BJ (cell line): ENCODE data around the gene ANK2. TPM values are rescaled to one million over a fixed set of nuclear protein-coding genes. Genes with fewer than 3 reads are reported as not detected.

Experiments
- CTCF ChIA-PET: fragments of 350-600 bp; formaldehyde crosslinking; extraction: SDS; loops from one replicate; lab custom pipeline; 2021; ENCODE audit warnings: antibody characterized with exemption, inconsistent platforms; lab: Yijun Ruan, JAX
- POLR2A ChIA-PET: fragments of 300-600 bp; sonication (Branson Sonifier 250); formaldehyde crosslinking; extraction: SDS; loops from one replicate; lab custom pipeline; 2021; ENCODE audit warnings: antibody characterized with exemption; lab: Charles Lee
- DNase-seq: peaks from one replicate; pipeline ENCODE4 v3.0.0-alpha.2; 2011; ENCODE audit warnings: low read depth
- H3K27me3 ChIP-seq: 2 replicates; pipeline ENCODE4 v1.6.0; 2011; ENCODE audit warnings: low read length; ENCODE audit not compliant: control insufficient read depth, insufficient read depth
- H3K36me3 ChIP-seq: 2 replicates; pipeline ENCODE4 v1.5.1; 2011; ENCODE audit warnings: low read length; ENCODE audit not compliant: control insufficient read depth, insufficient read depth
- H3K4me3 ChIP-seq: 2 replicates; pipeline ENCODE4 v1.5.1; 2011; ENCODE audit warnings: low read depth, mild to moderate bottlenecking, control low read depth, low read length
- polyA plus RNA-seq: library from polyadenylated mRNA; depleted of rRNA; stranded (reverse); fragments of >200 nt; gene quantifications from 2 replicates; pipeline ENCODE4 v1.2.3, GENCODE V29; 2011
- TF ChIP-seq, protein P1 (sequence below): IDR thresholded peaks from 2 replicates; pipeline ENCODE4 v1.5.1; 2011; ENCODE audit warnings: low read depth, mild to moderate bottlenecking, control low read depth, inconsistent platforms, low read length, moderate library complexity; ENCODE audit not compliant: insufficient read depth

ANK2 gene
- polyA plus RNA-seq, 1 experiment = 2.3 TPM

DNA sequence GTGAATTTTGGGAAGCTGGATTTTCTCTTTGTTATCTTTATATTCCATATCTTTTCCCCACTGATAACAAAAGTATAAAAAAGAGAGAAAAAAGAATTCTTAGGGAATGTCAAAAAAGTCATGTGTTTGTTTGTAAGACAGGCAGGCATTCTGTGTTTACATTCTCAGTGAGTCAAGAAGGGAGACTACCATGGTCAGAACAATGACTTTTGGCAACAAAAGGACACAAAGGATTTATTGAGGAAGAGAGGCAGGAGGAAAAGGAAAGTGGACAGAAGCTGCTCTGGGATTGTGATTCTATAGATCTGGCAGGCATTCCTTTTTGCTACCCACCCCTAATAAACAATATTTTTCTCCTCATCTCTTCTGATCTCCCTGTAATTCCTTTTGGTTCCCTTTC, 5.9 kb upstream of the ANK2 start:
- no peak for DNase-seq
- ChIA-PET CTCF (no interaction called here), POLR2A (no interaction called here)
- TF ChIP-seq, protein P1, sequence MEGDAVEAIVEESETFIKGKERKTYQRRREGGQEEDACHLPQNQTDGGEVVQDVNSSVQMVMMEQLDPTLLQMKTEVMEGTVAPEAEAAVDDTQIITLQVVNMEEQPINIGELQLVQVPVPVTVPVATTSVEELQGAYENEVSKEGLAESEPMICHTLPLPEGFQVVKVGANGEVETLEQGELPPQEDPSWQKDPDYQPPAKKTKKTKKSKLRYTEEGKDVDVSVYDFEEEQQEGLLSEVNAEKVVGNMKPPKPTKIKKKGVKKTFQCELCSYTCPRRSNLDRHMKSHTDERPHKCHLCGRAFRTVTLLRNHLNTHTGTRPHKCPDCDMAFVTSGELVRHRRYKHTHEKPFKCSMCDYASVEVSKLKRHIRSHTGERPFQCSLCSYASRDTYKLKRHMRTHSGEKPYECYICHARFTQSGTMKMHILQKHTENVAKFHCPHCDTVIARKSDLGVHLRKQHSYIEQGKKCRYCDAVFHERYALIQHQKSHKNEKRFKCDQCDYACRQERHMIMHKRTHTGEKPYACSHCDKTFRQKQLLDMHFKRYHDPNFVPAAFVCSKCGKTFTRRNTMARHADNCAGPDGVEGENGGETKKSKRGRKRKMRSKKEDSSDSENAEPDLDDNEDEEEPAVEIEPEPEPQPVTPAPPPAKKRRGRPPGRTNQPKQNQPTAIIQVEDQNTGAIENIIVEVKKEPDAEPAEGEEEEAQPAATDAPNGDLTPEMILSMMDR = no peak
- Histone ChIP-seq H3K4me3 (no peak overlapping the region), H3K27me3 (no peaks in the 10 kb centered on the region), H3K36me3 (no peaks in the 10 kb centered on the region)

DNA sequence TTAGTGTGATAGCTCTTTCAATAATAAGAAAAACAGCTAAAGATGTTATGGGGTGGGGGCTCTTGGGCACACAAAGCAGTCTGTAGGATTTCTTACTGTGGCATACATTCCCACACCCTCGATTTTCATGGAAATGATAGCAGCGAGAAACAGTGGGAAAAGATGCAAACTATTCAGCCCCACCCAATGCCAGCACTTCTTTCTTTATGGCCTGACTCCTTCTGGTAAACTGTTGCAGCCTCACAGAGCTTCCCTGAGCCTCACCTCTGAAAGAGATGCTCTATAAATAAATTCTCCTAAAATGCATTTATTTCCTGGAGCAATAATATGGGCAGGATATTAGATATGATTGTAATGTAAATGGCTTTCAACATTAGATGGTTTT, 910 bp downstream of the ANK2 start:
- TF ChIP-seq, protein P1 = no peak
- Histone ChIP-seq H3K4me3 (no peak overlapping the region), H3K27me3 (no peaks in the 10 kb centered on the region), H3K36me3 (no peaks in the 10 kb centered on the region)
- no peak for DNase-seq
- ChIA-PET CTCF (no interaction called here), POLR2A (interaction anchor here (0.6 kb wide), 1 partner anchor 81 kb away, joined by 3 read pairs; no protein-coding TSS in a partner anchor)

GRCh38 chr4:113050837-113051236, 1.4 kb downstream of the ANK2 start:
- DNase-seq = no peak
- ChIA-PET POLR2A (no interaction called here), CTCF (no interaction called here)
- Histone ChIP-seq H3K36me3 (no peaks in the 10 kb centered on the region), H3K27me3 (no peaks in the 10 kb centered on the region), H3K4me3 (no peak overlapping the region)
- TF ChIP-seq, protein P1 = no peak

GRCh38 chr4:113051361-113051760, 1.9 kb downstream of the ANK2 start:
- POLR2A ChIA-PET = no interaction called here
- Histone ChIP-seq H3K4me3 (no peak overlapping the region), H3K36me3 (no peaks in the 10 kb centered on the region), H3K27me3 (no peaks in the 10 kb centered on the region)
- CTCF ChIA-PET = no interaction called here
- TF ChIP-seq, protein P1 = no peak
- no peak for DNase-seq

DNA sequence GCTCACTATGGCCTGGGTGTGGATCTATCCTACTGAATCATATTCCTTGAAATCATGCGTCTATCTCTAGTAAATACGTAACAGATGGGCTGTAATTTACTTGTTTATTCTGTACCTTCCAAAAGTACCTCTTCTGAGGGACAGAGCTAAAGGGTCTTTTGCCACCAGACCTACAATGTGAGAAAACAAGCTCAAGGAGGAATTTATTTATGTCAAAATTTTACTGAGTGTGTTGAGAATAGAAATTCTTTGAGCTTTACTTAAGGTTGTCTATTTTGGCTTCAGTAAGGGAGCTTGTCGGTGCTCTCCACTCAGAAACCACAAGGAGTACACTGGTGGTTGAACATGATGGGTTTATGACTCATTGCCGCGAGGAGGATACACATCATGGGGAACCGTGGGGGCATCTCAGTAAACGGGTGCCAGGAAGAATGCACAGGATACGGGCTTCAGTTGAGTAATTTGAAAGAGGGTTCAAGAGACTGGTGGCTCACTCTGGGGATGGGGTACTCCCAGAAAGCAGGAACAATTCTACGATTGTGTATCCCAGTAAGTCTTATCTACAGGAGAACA, 3.0 kb downstream of the ANK2 start:
- no peaks in the 10 kb centered on the region for H3K27me3 ChIP-seq
- CTCF ChIA-PET = interaction anchor here (1.5 kb wide), 1 partner anchor 21 kb away, joined by 3 read pairs; no protein-coding TSS in a partner anchor
- H3K36me3 ChIP-seq = no peaks in the 10 kb centered on the region
- H3K4me3 ChIP-seq = no peak overlapping the region
- POLR2A ChIA-PET = no interaction called here
- no peak for DNase-seq
- TF ChIP-seq, protein P1 = no peak
